Ishikawa (cell line): ENCODE measurements around the gene PPP1R1C.

ENCODE experiments used
- CEBPB ChIP-seq: IDR thresholded peaks from 2 replicates; pipeline ENCODE4 v1.6.1; 2012
- CREB1 ChIP-seq: IDR thresholded peaks from 2 replicates; pipeline ENCODE4 v1.6.1; 2012; ENCODE audit warnings: low read depth
- EGR1 ChIP-seq: IDR thresholded peaks from 2 replicates; pipeline ENCODE4 v1.6.1; 2012
- EP300 ChIP-seq: IDR thresholded peaks from 2 replicates; pipeline ENCODE4 v1.6.1; 2012; ENCODE audit warnings: borderline replicate concordance
- FOXM1 ChIP-seq: IDR thresholded peaks from 2 replicates; pipeline ENCODE4 v1.6.1; 2012; ENCODE audit warnings: low read depth, borderline replicate concordance
- NFIC ChIP-seq: IDR thresholded peaks from 2 replicates; pipeline ENCODE4 v1.6.1; 2012
- RAD21 ChIP-seq: IDR thresholded peaks from 2 replicates; pipeline ENCODE4 v1.6.1; 2012; ENCODE audit warnings: low read depth
- TAF1 ChIP-seq: IDR thresholded peaks from 2 replicates; pipeline ENCODE4 v1.6.1; 2012; ENCODE audit warnings: low read depth, mild to moderate bottlenecking
- TCF12 ChIP-seq: IDR thresholded peaks from 2 replicates; pipeline ENCODE4 v1.6.1; 2012; ENCODE audit warnings: low read depth
- TEAD4 ChIP-seq: IDR thresholded peaks from 2 replicates; pipeline ENCODE4 v1.6.1; 2012
- YY1 ChIP-seq: IDR thresholded peaks from 2 replicates; pipeline ENCODE4 v1.6.1; 2012; ENCODE audit warnings: low read depth
- ZBTB7A ChIP-seq: IDR thresholded peaks from 2 replicates; pipeline ENCODE4 v1.6.1; 2012; ENCODE audit warnings: low read depth
- TF ChIP-seq, protein P1 (sequence below): IDR thresholded peaks from 2 replicates; pipeline ENCODE4 v1.6.1; 2012
- TF ChIP-seq, protein P2 (sequence below): IDR thresholded peaks from 2 replicates; pipeline ENCODE4 v1.6.1; 2012; ENCODE audit warnings: low read depth, mild to moderate bottlenecking
- TF ChIP-seq, protein P3 (sequence below): IDR thresholded peaks from 2 replicates; pipeline ENCODE4 v1.6.1; 2012

Gene PPP1R1C

DNA sequence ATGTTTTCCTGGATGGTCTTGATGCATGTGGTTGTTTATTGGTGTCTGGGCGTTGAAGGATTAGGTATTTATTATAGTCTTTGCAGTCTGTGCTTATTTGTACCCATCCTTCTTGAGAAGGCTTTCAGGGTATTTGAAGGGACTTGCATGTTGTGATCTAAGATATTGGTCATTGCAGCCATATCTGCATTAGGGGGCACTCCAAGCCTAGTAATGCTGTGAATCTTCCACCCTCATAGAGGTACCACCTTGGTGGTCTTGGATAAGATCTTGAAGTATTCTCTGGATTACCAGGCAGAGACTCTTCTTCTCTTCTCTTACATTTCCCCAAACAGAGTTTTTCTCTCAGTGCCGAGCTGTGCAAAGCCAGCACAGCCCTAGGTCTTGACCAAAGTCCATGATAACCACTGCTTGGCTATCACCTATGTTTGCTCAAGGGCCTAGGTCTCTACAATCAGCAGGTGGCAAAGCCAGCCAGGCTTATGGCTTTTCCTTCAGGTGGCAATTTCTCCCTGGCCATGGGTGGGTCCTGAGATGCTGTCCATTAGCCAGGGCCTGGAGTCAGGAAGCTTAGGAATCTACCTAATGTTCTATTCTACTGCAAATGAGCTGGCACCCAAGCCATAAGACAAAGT lies 15.4 kb upstream of the PPP1R1C start:
- TF ChIP-seq TEAD4 (no peak), RAD21 (peak; percentile 40)

DNA sequence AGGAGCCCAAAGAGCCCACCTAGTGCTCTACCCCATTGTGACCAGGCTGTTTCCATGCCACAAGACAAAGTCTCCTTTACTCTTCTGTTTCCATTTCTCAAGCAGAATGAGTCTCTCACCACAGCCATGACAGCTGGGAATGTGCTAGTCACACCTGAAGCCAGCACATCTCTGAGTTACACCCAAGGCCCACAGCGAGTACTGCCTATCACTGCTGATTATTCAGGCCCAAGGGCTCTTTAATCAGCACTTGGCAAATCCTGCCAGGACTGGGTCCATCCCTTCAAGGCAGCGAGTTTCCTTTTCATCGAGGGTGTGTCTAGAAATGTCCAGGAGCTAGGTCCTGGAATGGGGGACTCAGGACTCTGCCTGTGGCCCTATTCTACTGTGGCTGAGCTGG lies 14.6 kb upstream of the PPP1R1C start:
- no peak for TF ChIP-seq YY1
- TF ChIP-seq TEAD4, result no peak
- TF ChIP-seq, protein P1, sequence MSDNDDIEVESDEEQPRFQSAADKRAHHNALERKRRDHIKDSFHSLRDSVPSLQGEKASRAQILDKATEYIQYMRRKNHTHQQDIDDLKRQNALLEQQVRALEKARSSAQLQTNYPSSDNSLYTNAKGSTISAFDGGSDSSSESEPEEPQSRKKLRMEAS, result no peak
- no peak for TF ChIP-seq CEBPB
- TF ChIP-seq CREB1, result no peak
- TF ChIP-seq, protein P2, sequence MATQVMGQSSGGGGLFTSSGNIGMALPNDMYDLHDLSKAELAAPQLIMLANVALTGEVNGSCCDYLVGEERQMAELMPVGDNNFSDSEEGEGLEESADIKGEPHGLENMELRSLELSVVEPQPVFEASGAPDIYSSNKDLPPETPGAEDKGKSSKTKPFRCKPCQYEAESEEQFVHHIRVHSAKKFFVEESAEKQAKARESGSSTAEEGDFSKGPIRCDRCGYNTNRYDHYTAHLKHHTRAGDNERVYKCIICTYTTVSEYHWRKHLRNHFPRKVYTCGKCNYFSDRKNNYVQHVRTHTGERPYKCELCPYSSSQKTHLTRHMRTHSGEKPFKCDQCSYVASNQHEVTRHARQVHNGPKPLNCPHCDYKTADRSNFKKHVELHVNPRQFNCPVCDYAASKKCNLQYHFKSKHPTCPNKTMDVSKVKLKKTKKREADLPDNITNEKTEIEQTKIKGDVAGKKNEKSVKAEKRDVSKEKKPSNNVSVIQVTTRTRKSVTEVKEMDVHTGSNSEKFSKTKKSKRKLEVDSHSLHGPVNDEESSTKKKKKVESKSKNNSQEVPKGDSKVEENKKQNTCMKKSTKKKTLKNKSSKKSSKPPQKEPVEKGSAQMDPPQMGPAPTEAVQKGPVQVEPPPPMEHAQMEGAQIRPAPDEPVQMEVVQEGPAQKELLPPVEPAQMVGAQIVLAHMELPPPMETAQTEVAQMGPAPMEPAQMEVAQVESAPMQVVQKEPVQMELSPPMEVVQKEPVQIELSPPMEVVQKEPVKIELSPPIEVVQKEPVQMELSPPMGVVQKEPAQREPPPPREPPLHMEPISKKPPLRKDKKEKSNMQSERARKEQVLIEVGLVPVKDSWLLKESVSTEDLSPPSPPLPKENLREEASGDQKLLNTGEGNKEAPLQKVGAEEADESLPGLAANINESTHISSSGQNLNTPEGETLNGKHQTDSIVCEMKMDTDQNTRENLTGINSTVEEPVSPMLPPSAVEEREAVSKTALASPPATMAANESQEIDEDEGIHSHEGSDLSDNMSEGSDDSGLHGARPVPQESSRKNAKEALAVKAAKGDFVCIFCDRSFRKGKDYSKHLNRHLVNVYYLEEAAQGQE, result no peak
- TF ChIP-seq EGR1, result no peak
- no peak for TF ChIP-seq NFIC
- TF ChIP-seq ZBTB7A, result no peak
- TF ChIP-seq TCF12, result no peak
- TF ChIP-seq, protein P3, sequence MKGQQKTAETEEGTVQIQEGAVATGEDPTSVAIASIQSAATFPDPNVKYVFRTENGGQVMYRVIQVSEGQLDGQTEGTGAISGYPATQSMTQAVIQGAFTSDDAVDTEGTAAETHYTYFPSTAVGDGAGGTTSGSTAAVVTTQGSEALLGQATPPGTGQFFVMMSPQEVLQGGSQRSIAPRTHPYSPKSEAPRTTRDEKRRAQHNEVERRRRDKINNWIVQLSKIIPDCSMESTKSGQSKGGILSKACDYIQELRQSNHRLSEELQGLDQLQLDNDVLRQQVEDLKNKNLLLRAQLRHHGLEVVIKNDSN, result no peak
- TF ChIP-seq EP300, result no peak
- no peak for TF ChIP-seq TAF1
- TF ChIP-seq RAD21, result no peak
- no peak for TF ChIP-seq FOXM1

DNA sequence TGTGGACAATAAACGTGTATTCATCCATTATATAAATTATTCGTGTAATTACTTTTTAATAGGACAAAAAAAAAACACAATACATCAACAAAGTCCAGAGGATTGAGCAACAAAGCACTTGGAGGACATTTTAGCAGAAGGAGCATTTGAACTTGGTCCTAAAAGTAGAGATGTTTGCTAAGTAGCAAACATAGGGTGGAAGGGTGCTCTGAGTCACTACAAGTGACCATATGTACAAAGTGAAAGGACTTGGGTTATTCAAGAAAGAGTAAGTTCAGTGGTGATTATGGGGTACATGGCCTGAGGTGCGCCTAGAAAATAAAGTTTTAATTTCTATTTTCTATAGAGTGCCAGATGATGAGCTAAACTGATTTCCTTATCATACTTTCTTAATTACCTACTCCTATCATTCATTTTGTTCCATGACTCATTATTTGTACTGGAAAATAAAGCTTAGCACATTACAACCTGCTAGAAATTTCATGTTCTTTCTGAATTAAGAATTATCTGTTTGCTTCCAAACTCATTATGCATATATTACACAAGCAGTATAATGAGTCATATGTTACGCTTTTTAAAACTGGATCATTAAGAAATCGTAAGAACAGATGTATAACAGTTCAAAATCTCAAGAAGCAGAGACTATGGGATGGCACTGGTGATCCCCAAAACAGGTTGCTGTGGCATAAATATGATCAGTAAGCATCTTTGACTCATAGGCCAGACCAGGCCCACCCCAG lies 13.1 kb upstream of the PPP1R1C start:
- TF ChIP-seq ZBTB7A (no peak), CEBPB (no peak), RAD21 (no peak), CREB1 (no peak), FOXM1 (no peak), TCF12 (no peak), EP300 (no peak), TEAD4 (no peak)
- TF ChIP-seq, protein P1, result no peak
- TF ChIP-seq, protein P2, result no peak

DNA sequence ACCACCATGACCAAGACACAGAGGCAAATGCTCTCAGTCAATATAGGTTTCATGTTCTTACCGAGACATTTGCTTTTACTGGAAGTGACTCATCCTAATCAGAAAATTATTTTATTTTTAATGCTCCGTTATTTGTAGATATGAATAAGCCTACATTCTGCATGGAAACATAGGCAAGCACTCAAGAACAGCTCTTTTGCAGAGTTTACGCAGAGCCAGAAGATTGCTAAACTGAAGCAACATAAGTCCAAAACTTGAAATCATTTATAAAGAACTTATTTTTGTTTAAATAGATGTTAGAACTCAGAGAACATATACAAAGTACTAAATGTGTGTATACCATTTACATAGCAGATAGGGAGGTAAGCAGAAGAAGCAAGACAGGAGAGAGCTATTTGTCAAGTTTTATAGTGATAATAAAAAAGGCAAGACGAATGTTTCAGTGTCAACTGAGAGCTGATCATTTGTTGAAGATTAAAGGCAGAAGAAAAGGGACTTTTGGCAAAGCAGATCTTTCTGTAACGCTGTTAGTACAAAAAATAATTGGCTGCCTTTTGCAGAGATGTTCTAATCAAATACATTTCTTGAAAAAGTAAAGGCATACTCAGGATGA lies 12.4 kb upstream of the PPP1R1C start:
- TF ChIP-seq, protein P2, result no peak
- TF ChIP-seq, protein P3, result no peak
- TF ChIP-seq RAD21, result no peak
- TF ChIP-seq FOXM1, result no peak
- no peak for TF ChIP-seq TCF12
- no peak for TF ChIP-seq CEBPB
- TF ChIP-seq NFIC, result no peak
- TF ChIP-seq EP300, result no peak
- TF ChIP-seq TAF1, result no peak
- no peak for TF ChIP-seq TEAD4
- TF ChIP-seq, protein P1, result no peak
- TF ChIP-seq ZBTB7A, result no peak
- TF ChIP-seq EGR1, result no peak
- no peak for TF ChIP-seq YY1
- TF ChIP-seq CREB1, result no peak
